CD4-positive, alpha-beta T cell treated with Interleukin-10 for 1 hour (primary cell): ENCODE measurements around the gene MTCH2.
A peak's percentile ranks its signal among the peaks of the same experiment; 100 is the strongest.

Experiments
- DNase-seq: peaks from one replicate; pipeline ENCODE4 v3.0.0-alpha.2; 2020

The MTCH2 gene

GRCh38 chr11:47631473-47631872 is 10.9 kb downstream of the MTCH2 start:
- no peak for DNase-seq

GRCh38 chr11:47628026-47628425 is 14.3 kb downstream of the MTCH2 start:
- no peak for DNase-seq

DNA sequence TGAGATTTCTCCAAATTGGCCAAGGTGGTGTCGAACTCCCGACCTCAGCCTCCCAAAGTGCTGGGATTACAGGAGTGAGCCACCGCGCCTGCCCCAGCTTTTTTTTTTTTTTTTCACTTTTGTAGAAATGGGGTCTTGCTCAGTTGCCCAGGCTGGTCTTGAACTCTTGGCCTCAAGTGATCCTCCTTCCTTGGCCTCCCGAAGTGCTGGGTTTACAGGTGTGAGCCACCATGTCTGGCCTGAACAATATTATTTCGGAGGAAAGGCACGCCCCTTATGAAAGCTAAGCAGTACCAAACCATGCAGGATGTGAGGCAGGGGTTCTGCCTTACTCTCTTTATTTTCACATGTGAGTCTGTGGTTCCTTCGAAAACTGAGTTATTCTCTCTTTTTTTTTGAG is 16.1 kb downstream of the MTCH2 start:
- no peak for DNase-seq

DNA sequence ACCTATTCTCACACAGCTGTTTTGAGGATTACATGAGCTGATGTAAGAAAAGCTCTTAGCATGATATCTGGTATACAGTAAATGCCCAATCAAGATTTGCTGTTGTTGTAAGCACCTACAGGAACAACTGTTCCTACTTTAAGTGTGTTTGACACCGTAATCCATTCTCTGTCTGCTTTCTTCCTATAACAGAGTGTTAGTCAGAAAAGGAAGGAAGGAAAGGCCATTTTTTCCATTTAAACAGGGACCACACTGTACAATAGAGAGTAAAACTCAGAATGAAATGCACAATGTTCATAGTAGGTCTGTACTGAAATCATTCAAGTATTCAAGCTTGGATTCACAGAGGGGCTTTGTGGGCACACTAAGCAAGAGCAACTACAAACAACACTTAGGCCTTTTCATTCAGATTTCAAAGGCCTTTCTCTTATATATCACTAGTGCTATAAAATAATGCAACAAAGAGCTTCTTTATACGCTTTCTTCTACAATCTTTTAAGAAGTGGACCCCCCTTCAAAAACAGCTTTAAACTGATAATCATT is 21.5 kb downstream of the MTCH2 start:
- DNase-seq: no peak

GRCh38 chr11:47617417-47617809 is 24.9 kb downstream of the MTCH2 start:
- DNase-seq: no peak

DNA sequence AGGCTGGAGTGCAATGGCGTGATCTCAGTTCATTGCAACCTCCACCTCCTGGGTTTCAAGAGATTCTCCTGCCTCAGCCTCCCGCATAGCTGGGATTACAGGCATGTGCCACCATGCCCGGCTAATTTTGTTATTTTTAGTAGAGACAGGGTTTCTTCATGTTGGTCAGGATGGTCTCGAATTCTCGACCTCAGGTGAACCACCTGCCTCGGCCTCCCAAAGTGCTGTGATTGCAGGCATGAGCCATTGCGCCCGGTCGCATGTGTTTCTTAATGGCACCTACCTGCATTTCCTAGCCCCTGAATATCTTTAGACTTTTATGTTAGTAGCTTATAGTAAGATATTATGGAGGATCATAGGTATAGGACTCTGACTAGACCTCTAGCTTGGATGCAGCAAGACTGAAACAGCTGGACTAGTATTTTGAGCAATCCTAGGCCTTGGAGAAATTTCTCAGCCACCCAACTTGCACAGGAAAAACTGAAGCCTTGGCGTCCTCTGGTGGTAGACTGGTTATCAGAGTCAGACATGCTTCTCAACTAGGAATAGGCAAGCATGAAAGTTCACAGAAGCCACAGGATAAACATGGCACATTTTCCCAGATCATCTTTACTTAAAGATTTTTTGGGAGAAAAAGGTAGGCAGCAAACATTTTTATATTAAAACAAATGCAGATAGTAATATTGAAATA is 25.5 kb downstream of the MTCH2 start:
- DNase-seq: peak; percentile 5

GRCh38 chr11:47615249-47615648 is 27.1 kb downstream of the MTCH2 start:
- no peak for DNase-seq

DNA sequence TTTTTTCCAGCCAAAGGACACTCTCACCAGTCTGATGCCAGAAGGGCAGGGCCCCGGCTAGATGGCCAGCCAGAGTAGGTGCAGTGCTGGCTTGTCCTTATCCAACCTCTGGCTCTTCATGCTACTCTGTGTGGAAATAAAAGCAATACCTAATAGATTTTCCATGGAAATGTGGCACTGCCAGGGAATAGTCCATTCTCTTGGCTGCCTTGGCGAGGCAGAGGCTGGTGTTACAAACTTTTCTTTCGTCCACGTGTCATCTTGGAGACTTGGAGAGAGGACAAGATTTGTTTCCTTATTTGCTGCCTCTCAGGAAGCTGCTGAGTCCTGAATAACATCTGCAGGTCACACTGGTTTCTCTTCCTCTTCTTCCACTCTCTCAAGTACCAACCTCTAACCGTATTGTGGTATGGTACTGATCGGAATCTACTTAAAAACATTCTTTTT is 31.0 kb downstream of the MTCH2 start:
- no peak for DNase-seq

- DNase-seq: no peak
Observed at GRCh38 chr11:47609675-47610074, 32.7 kb downstream of the MTCH2 start.

- no peak for DNase-seq
Observed at GRCh38 chr11:47607380-47607779, 35.0 kb downstream of the MTCH2 start.

DNA sequence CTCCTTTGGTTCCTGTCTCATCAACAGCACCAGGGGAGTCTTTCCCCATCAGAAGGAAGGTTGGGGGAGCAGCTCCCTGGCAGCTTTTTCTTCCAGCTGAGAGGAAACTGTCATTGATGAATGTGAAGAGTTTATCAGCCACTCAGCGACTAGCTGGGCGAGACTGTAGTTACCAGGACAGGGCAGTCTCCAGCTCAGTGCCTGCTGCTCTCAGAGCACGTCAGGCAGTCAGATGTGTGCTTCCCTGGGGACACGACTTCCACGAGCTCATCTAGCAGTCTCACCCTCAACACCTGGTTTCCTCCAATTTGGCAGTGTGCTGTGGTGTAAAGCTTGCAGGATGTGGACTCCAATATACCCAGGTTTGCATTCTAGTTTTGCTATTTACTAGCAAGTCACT is 35.6 kb downstream of the MTCH2 start:
- DNase-seq: no peak

DNA sequence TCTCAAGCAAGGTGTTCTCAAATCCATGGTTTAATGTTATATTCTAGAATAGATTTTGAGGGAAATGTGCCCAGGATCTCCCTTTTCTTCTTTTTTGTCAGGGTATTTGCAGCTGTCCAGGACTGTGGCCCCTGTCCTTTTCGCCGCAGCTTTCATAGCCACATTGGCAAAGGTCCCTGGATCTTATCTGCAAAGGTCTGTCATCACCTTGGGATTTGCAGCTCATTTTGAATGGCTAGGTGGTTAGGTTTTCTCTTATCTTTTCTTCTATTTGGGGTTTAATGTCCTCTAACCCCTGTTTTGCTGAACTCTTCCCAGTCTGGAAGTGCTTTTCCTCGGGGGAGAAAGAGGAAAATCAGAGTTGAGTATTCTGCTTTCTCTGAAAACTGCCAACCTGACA is 36.4 kb downstream of the MTCH2 start:
- no peak for DNase-seq

- no peak for DNase-seq
Observed at GRCh38 chr11:47603295-47603694, 39.1 kb downstream of the MTCH2 start.

- DNase-seq: no peak
Observed at GRCh38 chr11:47599902-47600301, 42.5 kb downstream of the MTCH2 start.

GRCh38 chr11:47595967-47596366 is 46.4 kb downstream of the MTCH2 start:
- no peak for DNase-seq

GRCh38 chr11:47595029-47595428 is 47.3 kb downstream of the MTCH2 start:
- no peak for DNase-seq

- no peak for DNase-seq
Observed at GRCh38 chr11:47593934-47594855, 48.2 kb downstream of the MTCH2 start, which contains the start of gene C1QTNF4. C1QTNF4 (minus strand) TSS chr11:47594411; CDS start chr11:47590810, 3,601 bp downstream.

DNA sequence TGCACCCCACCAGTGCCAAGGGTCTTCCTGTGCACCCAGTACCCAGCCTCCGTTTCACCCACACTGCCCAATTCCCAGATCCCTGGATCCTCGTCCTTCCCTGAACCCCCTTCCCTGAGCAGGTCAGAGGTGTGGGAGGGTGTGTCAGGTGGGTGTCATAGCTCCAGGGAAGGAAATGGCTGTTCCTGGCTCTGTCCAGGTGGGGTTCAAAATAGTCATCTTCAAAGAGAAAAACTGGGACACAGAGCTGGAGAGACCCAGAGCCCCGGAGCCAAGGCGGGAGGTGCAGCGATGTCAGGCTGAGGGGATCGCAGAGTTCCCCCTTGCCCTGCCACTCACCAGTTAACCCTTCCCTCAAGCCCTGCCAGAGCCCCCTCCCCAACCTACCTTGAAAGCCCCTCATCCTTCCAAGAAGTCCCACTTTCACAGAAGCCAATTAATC is 48.8 kb downstream of the MTCH2 start:
- no peak for DNase-seq

DNA sequence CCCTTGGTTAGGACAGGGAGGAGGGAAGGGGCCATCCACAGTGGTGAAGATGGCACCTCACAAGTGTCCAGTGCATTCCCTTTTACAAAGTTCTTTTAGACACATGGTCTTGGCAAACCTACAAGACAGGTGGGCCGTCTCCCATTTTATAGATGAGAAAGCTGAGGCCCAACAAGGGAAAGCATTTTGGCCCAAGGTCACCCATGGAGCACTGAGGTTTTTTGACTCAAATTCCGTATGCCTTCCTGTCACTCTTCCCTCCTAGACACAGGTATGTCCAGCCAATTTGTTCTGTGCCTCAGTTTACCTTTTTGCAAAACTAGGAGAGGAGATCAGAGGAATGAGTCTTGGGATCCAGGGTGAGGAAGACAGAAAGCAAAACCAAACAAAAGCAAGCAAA is 49.4 kb downstream of the MTCH2 start:
- DNase-seq: no peak

DNA sequence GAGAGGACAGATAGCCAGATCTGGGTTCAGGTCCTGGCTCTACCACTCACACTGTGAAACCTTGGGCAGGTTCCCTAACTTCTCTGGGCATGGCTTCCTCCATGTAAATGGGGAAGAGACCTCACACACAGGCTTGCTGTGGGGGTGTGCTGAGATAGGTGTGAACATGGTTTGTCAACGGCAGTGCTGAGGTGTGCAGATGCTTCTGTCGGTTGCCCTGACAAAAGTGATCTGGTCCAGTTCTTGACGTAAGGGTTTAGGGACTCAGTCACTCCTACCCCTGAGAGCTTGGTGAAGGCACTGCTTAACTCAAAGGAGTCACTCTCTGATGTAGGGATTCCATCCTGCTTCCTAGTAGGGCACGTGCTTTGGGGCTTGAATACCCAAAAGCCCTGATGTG is 50.1 kb downstream of the MTCH2 start:
- DNase-seq: no peak

- no peak for DNase-seq
Observed at GRCh38 chr11:47591764-47592163, 50.6 kb downstream of the MTCH2 start.

DNA sequence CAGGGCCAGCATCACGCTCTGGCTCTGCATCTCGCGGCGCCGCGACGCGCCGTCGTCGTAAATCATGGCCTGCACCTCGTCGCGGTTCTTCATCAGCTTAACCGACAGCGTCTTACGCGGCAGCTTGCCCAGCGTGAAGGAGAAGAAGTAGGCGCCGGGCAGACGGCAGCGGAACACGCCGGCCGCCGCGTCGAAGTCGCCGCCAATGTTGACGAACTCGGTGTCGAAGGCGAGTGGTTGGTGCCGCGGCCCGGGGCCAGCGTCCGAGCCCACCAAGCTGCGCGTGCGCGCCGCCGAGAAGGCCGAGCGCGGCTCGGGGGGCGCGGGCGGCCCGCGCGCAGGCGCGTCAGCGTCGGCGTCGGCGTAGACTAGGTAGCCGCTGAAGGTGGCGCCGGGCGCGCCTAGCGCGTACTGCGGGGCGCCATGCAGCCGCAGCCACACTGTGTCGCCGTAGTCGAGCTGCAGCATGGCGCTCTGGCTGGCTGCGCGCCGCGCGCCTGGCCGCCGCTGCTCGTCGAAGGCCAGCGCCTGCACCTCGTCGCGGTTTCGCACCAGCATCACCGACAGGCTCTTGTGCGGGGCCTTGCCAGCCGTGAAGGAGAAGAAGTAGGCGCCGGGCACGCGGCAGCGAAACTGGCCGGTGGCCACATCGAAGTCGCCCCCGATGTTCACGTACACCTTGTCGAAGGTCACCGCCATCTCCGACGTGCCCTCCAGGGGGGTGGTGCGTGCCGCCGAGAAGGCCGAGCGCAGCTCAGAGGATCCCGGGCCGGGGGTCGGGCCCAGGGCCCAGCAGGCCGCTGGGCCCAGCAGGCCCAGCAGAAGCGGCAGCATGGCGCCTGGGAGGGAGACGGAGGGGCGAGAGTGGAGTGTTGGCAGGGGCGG is 52.1 kb downstream of the MTCH2 start:
- no peak for DNase-seq

GRCh38 chr11:47589584-47589976 is 52.8 kb downstream of the MTCH2 start:
- no peak for DNase-seq
